Suprapubic skin (tissue), 4 donors: ENCODE measurements around the gene OXCT1. TPM values are rescaled to one million over a fixed set of nuclear protein-coding genes. Genes with fewer than 3 reads are reported as not detected.

ENCODE experiments used
- DNase-seq, 2 donors: peaks; one replicate each; pipeline ENCODE4 v3.0.0-alpha.2; 2019; ENCODE audit warnings: low spot score in 2 of 2
- H3K27ac ChIP-seq: fragments of 200-600 bp; sonication (generic); one replicate; pipeline ENCODE4 v1.5.1; 2019
- H3K27me3 ChIP-seq: fragments of 200-600 bp; sonication (generic); one replicate; pipeline ENCODE4 v1.5.1; 2019
- H3K36me3 ChIP-seq: fragments of 200-600 bp; sonication (generic); one replicate; pipeline ENCODE4 v1.5.1; 2019
- H3K4me1 ChIP-seq: fragments of 200-600 bp; sonication (generic); one replicate; pipeline ENCODE4 v1.5.1; 2019
- H3K4me3 ChIP-seq: fragments of 200-600 bp; sonication (generic); one replicate; pipeline ENCODE4 v1.5.1; 2019; ENCODE audit warnings: mild to moderate bottlenecking
- H3K9me3 ChIP-seq: fragments of 200-600 bp; sonication (generic); one replicate; pipeline ENCODE4 v1.5.1; 2019
- CTCF ChIP-seq, 2 donors: fragments of 200-600 bp in 1 of 2; fragments of 450-650 bp in 1 of 2; sonication (generic) in 1 of 2; IDR thresholded peaks; one replicate each; pipeline ENCODE4 v1.5.1; 2016 to 2019; ENCODE audit warnings: antibody characterized with exemption in 2 of 2, mild to moderate bottlenecking in 1 of 2, moderate library complexity in 1 of 2
- EP300 ChIP-seq: sonication (generic); formaldehyde crosslinking; IDR thresholded peaks from one replicate; pipeline ENCODE4 v1.6.1; 2017; ENCODE audit warnings: antibody characterized with exemption
- POLR2A ChIP-seq, 2 donors: fragments of 450-650 bp; IDR thresholded peaks; one replicate each; pipeline ENCODE4 v1.6.1; 2017; ENCODE audit warnings: antibody characterized with exemption in 2 of 2, mild to moderate bottlenecking in 2 of 2, moderate library complexity in 2 of 2
- POLR2AphosphoS5 ChIP-seq, 3 donors: sonication (generic); formaldehyde crosslinking; IDR thresholded peaks; one replicate each; pipeline ENCODE4 v1.6.1; 2017; ENCODE audit warnings: antibody characterized with exemption in 3 of 3
- WGBS: methylation state at CpG from one replicate; pipeline ENCODE4 v1.1.5; 2018; 5-methylcytosine and 5-hydroxymethylcytosine counted together
- total RNA-seq, 4 donors: library from RNA; depleted of rRNA; stranded (reverse); fragments of >200 nt; gene quantifications; one replicate each; pipeline ENCODE4 v1.1.0, GENCODE V29; 2016

The OXCT1 gene
- total RNA-seq, 4 donors from 2014 or later: 17.4 to 71.9 (median 24.7) TPM

GRCh38 chr5:41790038-41790776 lies 80.0 kb downstream of the OXCT1 start:
- Histone ChIP-seq H3K9me3 (no peaks in the 10 kb centered on the region), H3K27ac (no peak overlapping the region), H3K36me3 (peaks cover 12% of the 10 kb centered on the region), H3K4me1 (peaks cover 15% of the 10 kb centered on the region), H3K27me3 (no peaks in the 10 kb centered on the region), H3K4me3 (no peak overlapping the region)
- no peak for DNase-seq
- 59% methylated on average over 6 of the region's 6 CpGs for WGBS
- TF ChIP-seq POLR2A (IDR thresholded peaks at IDR 0.05): no peak
- no peak for TF ChIP-seq POLR2AphosphoS5 (IDR thresholded peaks at IDR 0.05)
- TF ChIP-seq CTCF (IDR thresholded peaks at IDR 0.05): no peak
- no peak for TF ChIP-seq EP300

GRCh38 chr5:41789434-41789833 lies 80.8 kb downstream of the OXCT1 start:
- Histone ChIP-seq H3K27ac (no peak overlapping the region), H3K36me3 (peaks cover 8% of the 10 kb centered on the region), H3K9me3 (no peaks in the 10 kb centered on the region), H3K4me3 (no peak overlapping the region), H3K4me1 (peaks cover 15% of the 10 kb centered on the region), H3K27me3 (no peaks in the 10 kb centered on the region)
- 100% methylated on average over 1 of the region's 1 CpG for WGBS
- TF ChIP-seq CTCF (IDR thresholded peaks at IDR 0.05) (no peak), POLR2A (IDR thresholded peaks at IDR 0.05) (no peak), EP300 (no peak), POLR2AphosphoS5 (IDR thresholded peaks at IDR 0.05) (no peak)
- DNase-seq: no peak

GRCh38 chr5:41788941-41789368 lies 81.3 kb downstream of the OXCT1 start:
- Histone ChIP-seq H3K4me3 (no peak overlapping the region), H3K27me3 (no peaks in the 10 kb centered on the region), H3K27ac (no peak overlapping the region), H3K9me3 (no peaks in the 10 kb centered on the region), H3K4me1 (peaks cover 11% of the 10 kb centered on the region), H3K36me3 (peaks cover 4% of the 10 kb centered on the region)
- no peak for DNase-seq
- TF ChIP-seq CTCF (IDR thresholded peaks at IDR 0.05): no peak
- no peak for TF ChIP-seq EP300
- TF ChIP-seq POLR2AphosphoS5 (IDR thresholded peaks at IDR 0.05): no peak
- TF ChIP-seq POLR2A (IDR thresholded peaks at IDR 0.05): no peak
- 56% methylated on average over 2 of the region's 2 CpGs for WGBS

GRCh38 chr5:41787265-41787664 lies 83.0 kb downstream of the OXCT1 start:
- Histone ChIP-seq H3K4me3 (no peak overlapping the region), H3K36me3 (peaks cover 3% of the 10 kb centered on the region), H3K4me1 (peaks cover 11% of the 10 kb centered on the region), H3K27me3 (no peaks in the 10 kb centered on the region), H3K27ac (no peak overlapping the region), H3K9me3 (no peaks in the 10 kb centered on the region)
- TF ChIP-seq POLR2A (IDR thresholded peaks at IDR 0.05): no peak
- no peak for TF ChIP-seq CTCF (IDR thresholded peaks at IDR 0.05)
- no peak for TF ChIP-seq EP300
- TF ChIP-seq POLR2AphosphoS5 (IDR thresholded peaks at IDR 0.05): no peak
- no peak for DNase-seq
- 89% methylated on average over 2 of the region's 2 CpGs for WGBS

GRCh38 chr5:41785061-41785460 lies 85.2 kb downstream of the OXCT1 start:
- Histone ChIP-seq H3K36me3 (peaks cover 3% of the 10 kb centered on the region), H3K4me3 (no peak overlapping the region), H3K27ac (no peak overlapping the region), H3K4me1 (peaks cover 8% of the 10 kb centered on the region), H3K9me3 (no peaks in the 10 kb centered on the region), H3K27me3 (no peaks in the 10 kb centered on the region)
- TF ChIP-seq POLR2AphosphoS5 (IDR thresholded peaks at IDR 0.05) (no peak), CTCF (IDR thresholded peaks at IDR 0.05) (no peak), EP300 (no peak), POLR2A (IDR thresholded peaks at IDR 0.05) (no peak)
- DNase-seq: no peak
